SK-N-SH treated with all-trans-retinoic acid at 6 μM for 48 hours (cell line): ENCODE data around the gene NLRP5.
A peak's percentile ranks its signal among the peaks of the same experiment; 100 is the strongest.

ENCODE experiments used
- ATAC-seq: fragments of 200-7000 bp; cut with Tn5 transposase; 3 replicates; pipeline ENCODE4 v1.9.1; 2020; ENCODE audit warnings: mild to moderate bottlenecking, moderate library complexity
- ARNTL ChIP-seq: fragments of 450-650 bp; formaldehyde crosslinking; IDR thresholded peaks from 2 replicates; pipeline ENCODE4 v1.5.0; 2020; ENCODE audit warnings: low read depth, mild to moderate bottlenecking, moderate library complexity, borderline replicate concordance
- BACH2 ChIP-seq: fragments of 250-450 bp; sonication (Bioruptor Pico); IDR thresholded peaks from 2 replicates; pipeline ENCODE4 v1.9.0; 2021; ENCODE audit warnings: mild to moderate bottlenecking, borderline replicate concordance
- CREB5 ChIP-seq: fragments of 250-450 bp; sonication (Bioruptor Pico); IDR thresholded peaks from 2 replicates; pipeline ENCODE4 v1.5.1; 2020; ENCODE audit warnings: low read depth, mild to moderate bottlenecking, moderate library complexity
- CSRNP3 ChIP-seq: fragments of 250-450 bp; sonication (Bioruptor Pico); IDR thresholded peaks from 2 replicates; pipeline ENCODE4 v1.5.1; 2021; ENCODE audit warnings: mild to moderate bottlenecking, moderate library complexity
- ESRRG ChIP-seq: fragments of 250-450 bp; sonication (Bioruptor Pico); IDR thresholded peaks from 2 replicates; pipeline ENCODE4 v1.6.1; 2021; ENCODE audit warnings: mild to moderate bottlenecking
- GLIS3 ChIP-seq: fragments of 250-450 bp; sonication (Bioruptor Pico); IDR thresholded peaks from 2 replicates; pipeline ENCODE4 v1.5.0; 2020; ENCODE audit warnings: mild to moderate bottlenecking, moderate library complexity
- ISL1 ChIP-seq: fragments of 250-450 bp; sonication (Bioruptor Pico); IDR thresholded peaks from 2 replicates; pipeline ENCODE4 v2.1.2; 2022; ENCODE audit warnings: mild to moderate bottlenecking, moderate library complexity
- OSR1 ChIP-seq: fragments of 250-450 bp; sonication (Bioruptor Pico); IDR thresholded peaks from 2 replicates; pipeline ENCODE4 v1.8.0; 2022; ENCODE audit warnings: moderate library complexity, mild to moderate bottlenecking, inconsistent platforms
- PATZ1 ChIP-seq: fragments of 250-450 bp; sonication (Bioruptor Pico); IDR thresholded peaks from 2 replicates; pipeline ENCODE4 v1.8.0; 2020; ENCODE audit warnings: mild to moderate bottlenecking, moderate library complexity, borderline replicate concordance
- POU6F1 ChIP-seq: fragments of 250-450 bp; sonication (Bioruptor Pico); IDR thresholded peaks from 2 replicates; pipeline ENCODE4 v1.8.0; 2021; ENCODE audit warnings: low read depth, mild to moderate bottlenecking, moderate library complexity, borderline replicate concordance
- PPARA ChIP-seq: fragments of 250-450 bp; sonication (Bioruptor Pico); IDR thresholded peaks from 2 replicates; pipeline ENCODE4 v1.5.0; 2020; ENCODE audit warnings: mild to moderate bottlenecking, borderline replicate concordance
- RARB ChIP-seq: fragments of 250-450 bp; sonication (Bioruptor Pico); IDR thresholded peaks from 2 replicates; pipeline ENCODE4 v1.8.0; 2021; ENCODE audit warnings: mild to moderate bottlenecking, moderate library complexity
- SNAI2 ChIP-seq: fragments of 250-450 bp; sonication (Bioruptor Pico); IDR thresholded peaks from 2 replicates; pipeline ENCODE4 v1.5.0; 2020; ENCODE audit warnings: mild to moderate bottlenecking, moderate library complexity
- TCF4 ChIP-seq: fragments of 250-450 bp; sonication (Bioruptor Pico); IDR thresholded peaks from 2 replicates; pipeline ENCODE4 v1.8.0; 2021; ENCODE audit warnings: mild to moderate bottlenecking, moderate library complexity, borderline replicate concordance
- TOX ChIP-seq: fragments of 250-450 bp; sonication (Bioruptor Pico); IDR thresholded peaks from 2 replicates; pipeline ENCODE4 v1.8.0; 2021; ENCODE audit warnings: mild to moderate bottlenecking, moderate library complexity, borderline replicate concordance
- TSHZ2 ChIP-seq: fragments of 250-450 bp; sonication (Bioruptor Pico); IDR thresholded peaks from 2 replicates; pipeline ENCODE4 v1.5.0; 2020; ENCODE audit warnings: mild to moderate bottlenecking, moderate library complexity
- ZC3H10 ChIP-seq: fragments of 250-450 bp; sonication (Bioruptor Pico); IDR thresholded peaks from 2 replicates; pipeline ENCODE4 v1.5.1; 2021; ENCODE audit warnings: mild to moderate bottlenecking, moderate library complexity
- ZFP3 ChIP-seq: fragments of 250-450 bp; sonication (Bioruptor Pico); IDR thresholded peaks from 2 replicates; pipeline ENCODE4 v1.5.0; 2020; ENCODE audit warnings: mild to moderate bottlenecking, moderate library complexity
- ZFP30 ChIP-seq: fragments of 450-650 bp; formaldehyde crosslinking; IDR thresholded peaks from 2 replicates; pipeline ENCODE4 v1.5.0; 2022; ENCODE audit warnings: mild to moderate bottlenecking, moderate library complexity
- ZNF565 ChIP-seq: fragments of 450-650 bp; formaldehyde crosslinking; conservative IDR thresholded peaks from 2 replicates; pipeline ENCODE4 v1.5.0; 2020; ENCODE audit warnings: low read depth, mild to moderate bottlenecking, moderate library complexity
- ZNF70 ChIP-seq: fragments of 450-650 bp; formaldehyde crosslinking; IDR thresholded peaks from 2 replicates; pipeline ENCODE4 v1.5.0; 2020; ENCODE audit warnings: mild to moderate bottlenecking, moderate library complexity
- ZNF8 ChIP-seq: fragments of 450-650 bp; formaldehyde crosslinking; IDR thresholded peaks from 2 replicates; pipeline ENCODE4 v1.5.0; 2020; ENCODE audit warnings: mild to moderate bottlenecking, moderate library complexity

Gene NLRP5

GRCh38 chr19:56069642-56070041 is 83.1 kb downstream of the NLRP5 start:
- TF ChIP-seq TOX (CRISPR knock-in tag) (no peak), OSR1 (CRISPR knock-in tag) (no peak), BACH2 (CRISPR knock-in tag) (no peak)
- ATAC-seq: no peak

- no peak for ATAC-seq
- TF ChIP-seq PPARA (CRISPR knock-in tag) (no peak), ZC3H10 (CRISPR knock-in tag) (no peak), ISL1 (CRISPR knock-in tag) (no peak), ZNF70 (CRISPR knock-in tag) (no peak), ZFP30 (CRISPR knock-in tag) (no peak), TCF4 (CRISPR knock-in tag) (no peak), CREB5 (CRISPR knock-in tag) (no peak), TOX (CRISPR knock-in tag) (no peak), ZFP3 (CRISPR knock-in tag) (no peak), ESRRG (CRISPR knock-in tag) (no peak), PATZ1 (CRISPR knock-in tag) (no peak)
Measured at GRCh38 chr19:56071151-56071550, 84.6 kb downstream of the NLRP5 start.

GRCh38 chr19:56076498-56076897 is 89.9 kb downstream of the NLRP5 start:
- TF ChIP-seq BACH2 (CRISPR knock-in tag) (no peak), SNAI2 (CRISPR knock-in tag) (no peak), ZFP30 (CRISPR knock-in tag) (no peak), ZC3H10 (CRISPR knock-in tag) (no peak), PPARA (CRISPR knock-in tag) (no peak), ZFP3 (CRISPR knock-in tag) (no peak), ESRRG (CRISPR knock-in tag) (no peak), OSR1 (CRISPR knock-in tag) (no peak), POU6F1 (CRISPR knock-in tag) (no peak), ZNF8 (no peak), TCF4 (CRISPR knock-in tag) (no peak), GLIS3 (no peak), ARNTL (CRISPR knock-in tag) (no peak)
- peak; percentile 83 for ATAC-seq

GRCh38 chr19:56079609-56080008 is 93.0 kb downstream of the NLRP5 start:
- ATAC-seq: no peak
- no peak for TF ChIP-seq RARB (CRISPR knock-in tag)
- no peak for TF ChIP-seq SNAI2 (CRISPR knock-in tag)
- no peak for TF ChIP-seq GLIS3
- TF ChIP-seq ZFP30 (CRISPR knock-in tag): no peak
- TF ChIP-seq ESRRG (CRISPR knock-in tag): no peak
- TF ChIP-seq ZNF8: no peak
- TF ChIP-seq TCF4 (CRISPR knock-in tag): no peak
- no peak for TF ChIP-seq POU6F1 (CRISPR knock-in tag)
- no peak for TF ChIP-seq ZFP3 (CRISPR knock-in tag)
- TF ChIP-seq TOX (CRISPR knock-in tag): no peak
- no peak for TF ChIP-seq CREB5 (CRISPR knock-in tag)
- TF ChIP-seq BACH2 (CRISPR knock-in tag): no peak
- no peak for TF ChIP-seq ZC3H10 (CRISPR knock-in tag)
- TF ChIP-seq TSHZ2: no peak
- no peak for TF ChIP-seq CSRNP3
- TF ChIP-seq ZNF565 (CRISPR knock-in tag): no peak
